Measurements from ENCODE around the gene FAM200B. TPM values are rescaled to one million over a fixed set of nuclear protein-coding genes. Genes with fewer than 3 reads are reported as not detected.

The FAM200B gene
- total RNA-seq, 1 donor from 2014 or later, result 29.3 TPM

- DNase-seq, result no peak
- H3K27ac ChIP-seq, result no peak overlapping the region
- no peak for TF ChIP-seq CTCF (IDR thresholded peaks at IDR 0.05)
Measured at GRCh38 chr4:15696866-15697265, 15.2 kb downstream of the FAM200B start.

GRCh38 chr4:15702941-15703403, 21.3 kb downstream of the FAM200B start, which contains the start of gene BST1:
Gene BST1 (plus strand): TSS chr4:15703065. CDS start chr4:15703145, 80 bp downstream.
- peak within 1 kb of the TSS; percentile 68 for H3K27ac ChIP-seq
- peak; percentile 87 for DNase-seq
- intact Hi-C loops (cut with DNase I), result no loop called here
- no peaks in the 10 kb centered on the region for H3K36me3 ChIP-seq
- peaks cover 7% of the 10 kb centered on the region for H3K4me1 ChIP-seq
- peak within 1 kb of the TSS; percentile 50 for H3K4me3 ChIP-seq
- no peaks in the 10 kb centered on the region for H3K9me3 ChIP-seq
- no peak for TF ChIP-seq CTCF (IDR thresholded peaks at IDR 0.05)
- peak; percentile 93 for ATAC-seq
- H3K27me3 ChIP-seq, result no peaks in the 10 kb centered on the region

More at GRCh38 chr4:15696866-15697265, 15.2 kb downstream of the FAM200B start:
- H3K27me3 ChIP-seq, result no peaks in the 10 kb centered on the region
- intact Hi-C loops (cut with DNase I), result no loop called here
- H3K4me1 ChIP-seq, result no peaks in the 10 kb centered on the region
- H3K9me3 ChIP-seq, result no peaks in the 10 kb centered on the region
- H3K36me3 ChIP-seq, result no peaks in the 10 kb centered on the region
- ATAC-seq, result no peak
- H3K4me3 ChIP-seq, result no peak overlapping the region

GRCh38 chr4:15703439-15703838, 21.8 kb downstream of the FAM200B start:
- intact Hi-C loops (cut with DNase I), result no loop called here
- H3K4me3 ChIP-seq, result peak overlapping the region; percentile 50
- no peaks in the 10 kb centered on the region for H3K27me3 ChIP-seq
- no peaks in the 10 kb centered on the region for H3K36me3 ChIP-seq
- DNase-seq, result no peak
- H3K27ac ChIP-seq, result no peak overlapping the region
- TF ChIP-seq CTCF (IDR thresholded peaks at IDR 0.05), result no peak
- H3K4me1 ChIP-seq, result peaks cover 7% of the 10 kb centered on the region
- H3K9me3 ChIP-seq, result no peaks in the 10 kb centered on the region
- ATAC-seq, result peak; percentile 23

GRCh38 chr4:15704129-15704528, 22.5 kb downstream of the FAM200B start:
- no peak for TF ChIP-seq CTCF (IDR thresholded peaks at IDR 0.05)
- Histone ChIP-seq H3K9me3 (no peaks in the 10 kb centered on the region), H3K4me3 (no peak overlapping the region), H3K27me3 (no peaks in the 10 kb centered on the region), H3K27ac (no peak overlapping the region), H3K36me3 (no peaks in the 10 kb centered on the region), H3K4me1 (peaks cover 7% of the 10 kb centered on the region)
- intact Hi-C loops (cut with DNase I), result no loop called here
- DNase-seq (no peak), ATAC-seq (no peak)

GRCh38 chr4:15706646-15707362, 25.2 kb downstream of the FAM200B start:
- no peaks in the 10 kb centered on the region for H3K27me3 ChIP-seq
- H3K4me3 ChIP-seq, result no peak overlapping the region
- H3K9me3 ChIP-seq, result no peaks in the 10 kb centered on the region
- intact Hi-C loops (cut with DNase I), result no loop called here
- TF ChIP-seq CTCF (IDR thresholded peaks at IDR 0.05), result no peak
- no peaks in the 10 kb centered on the region for H3K36me3 ChIP-seq
- ATAC-seq (no peak), DNase-seq (no peak)
- peaks cover 7% of the 10 kb centered on the region for H3K4me1 ChIP-seq
- no peak overlapping the region for H3K27ac ChIP-seq
